ENCODE data around the gene ATP6V1A. TPM values are rescaled to one million over a fixed set of nuclear protein-coding genes. Genes with fewer than 3 reads are reported as not detected.
A peak's percentile ranks its signal among the peaks of the same experiment; 100 is the strongest.

Gene ATP6V1A
- total RNA-seq, 1 donor from 2014 or later, result 55.5 TPM

- TF ChIP-seq CTCF (IDR thresholded peaks at IDR 0.05; ENCODE audit: insufficient read depth, low read length, severe bottlenecking), result no peak
- no peaks in the 10 kb centered on the region for H3K36me3 ChIP-seq (ENCODE audit: control insufficient read depth, insufficient read depth, low read length)
- DNase-seq (ENCODE audit: low read depth) (peak; percentile 22), FAIRE-seq (no peak)
- H3K27me3 ChIP-seq (ENCODE audit: control insufficient read depth, insufficient read depth, low read length), result no peaks in the 10 kb centered on the region
- H3K4me3 ChIP-seq (ENCODE audit: low read depth, low read length), result no peak overlapping the region
These were observed 84.2 kb downstream of the ATP6V1A start for GRCh38 chr3:113831103-113831355.

- DNase-seq (ENCODE audit: low read depth) (no peak), FAIRE-seq (no peak)
- H3K27me3 ChIP-seq (ENCODE audit: control insufficient read depth, insufficient read depth, low read length), result no peaks in the 10 kb centered on the region
- TF ChIP-seq CTCF (IDR thresholded peaks at IDR 0.05; ENCODE audit: insufficient read depth, low read length, severe bottlenecking), result no peak
- H3K4me3 ChIP-seq (ENCODE audit: low read depth, low read length), result no peak overlapping the region
- no peaks in the 10 kb centered on the region for H3K36me3 ChIP-seq (ENCODE audit: control insufficient read depth, insufficient read depth, low read length)
These were observed 85.8 kb downstream of the ATP6V1A start for GRCh38 chr3:113832477-113833164.

- no peak for TF ChIP-seq CTCF (IDR thresholded peaks at IDR 0.05; ENCODE audit: insufficient read depth, low read length, severe bottlenecking)
- DNase-seq (ENCODE audit: low read depth), result peak; percentile 66
- no peak for FAIRE-seq
- H3K4me3 ChIP-seq (ENCODE audit: low read depth, low read length), result no peak overlapping the region
- no peaks in the 10 kb centered on the region for H3K27me3 ChIP-seq (ENCODE audit: control insufficient read depth, insufficient read depth, low read length)
- no peaks in the 10 kb centered on the region for H3K36me3 ChIP-seq (ENCODE audit: control insufficient read depth, insufficient read depth, low read length)
These were observed 88.1 kb downstream of the ATP6V1A start for GRCh38 chr3:113834983-113835382.

GRCh38 chr3:113838631-113839209, 91.9 kb downstream of the ATP6V1A start, which contains the start of gene GRAMD1C:
GRAMD1C (plus strand) TSS chr3:113838788; CDS start chr3:113838910, 122 bp downstream.
- Histone ChIP-seq H3K4me3 (ENCODE audit: low read depth, low read length) (peak within 1 kb of the TSS; percentile 37), H3K36me3 (ENCODE audit: control insufficient read depth, insufficient read depth, low read length) (no peaks in the 10 kb centered on the region), H3K27me3 (ENCODE audit: control insufficient read depth, insufficient read depth, low read length) (no peaks in the 10 kb centered on the region)
- TF ChIP-seq CTCF (IDR thresholded peaks at IDR 0.05; ENCODE audit: insufficient read depth, low read length, severe bottlenecking), result peak; percentile 93
- no peak for FAIRE-seq
- peak; percentile 73 for DNase-seq (ENCODE audit: low read depth)

- no peak for FAIRE-seq
- H3K36me3 ChIP-seq (ENCODE audit: control insufficient read depth, insufficient read depth, low read length), result no peaks in the 10 kb centered on the region
- H3K27me3 ChIP-seq (ENCODE audit: control insufficient read depth, insufficient read depth, low read length), result no peaks in the 10 kb centered on the region
- DNase-seq (ENCODE audit: low read depth), result no peak
- TF ChIP-seq CTCF (IDR thresholded peaks at IDR 0.05; ENCODE audit: insufficient read depth, low read length, severe bottlenecking), result no peak
- H3K4me3 ChIP-seq (ENCODE audit: low read depth, low read length), result no peak overlapping the region
These were observed 92.7 kb downstream of the ATP6V1A start for GRCh38 chr3:113839551-113839950.
